Activated T-cell treated with anti-CD3 and anti-CD28 coated beads for 48 hours (primary cell): ENCODE results near the gene HABP2.

Experiments used
- DNase-seq: peaks from one replicate; pipeline ENCODE4 v3.0.0-alpha.2; 2020; ENCODE audit warnings: low read depth

Gene HABP2

GRCh38 chr10:113604572-113604971 is 51.7 kb downstream of the HABP2 start:
- DNase-seq: no peak

DNA sequence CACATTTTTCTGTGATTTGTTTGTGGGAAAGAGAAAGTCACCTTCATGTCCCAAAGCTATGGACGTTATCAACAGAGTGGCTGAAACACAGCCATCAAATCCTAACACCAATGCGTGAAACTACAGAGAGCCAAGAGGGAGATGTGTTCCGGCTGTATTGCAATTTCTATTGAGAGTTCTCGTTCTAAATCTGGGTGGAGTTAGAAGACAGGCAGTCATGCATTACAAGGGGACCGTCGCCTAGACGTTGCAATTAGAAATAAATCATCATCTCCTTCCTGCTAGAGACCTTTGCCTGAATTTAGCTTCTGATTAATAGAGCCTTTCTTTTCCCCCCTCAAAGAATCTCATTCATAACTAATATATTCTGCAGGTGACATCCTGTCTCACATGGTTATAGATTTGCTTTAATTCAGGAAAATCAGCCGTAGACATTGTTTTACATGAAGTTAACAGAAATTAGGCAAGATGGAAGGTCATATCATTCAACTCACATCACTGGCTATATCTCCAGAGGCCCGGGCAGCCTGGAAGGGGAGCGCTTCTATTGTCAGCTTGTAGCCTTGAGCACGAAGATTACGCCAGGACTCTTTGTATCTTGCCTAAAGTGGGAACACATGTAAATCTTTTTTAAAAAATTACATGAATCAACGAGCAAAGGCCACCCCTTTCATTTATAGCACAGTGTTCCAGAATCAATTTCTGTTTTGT is 52.6 kb downstream of the HABP2 start:
- no peak for DNase-seq

- no peak for DNase-seq
These were observed 56.9 kb downstream of the HABP2 start for GRCh38 chr10:113609704-113610108.

GRCh38 chr10:113610631-113611601 is 58.1 kb downstream of the HABP2 start:
- no peak for DNase-seq

DNA sequence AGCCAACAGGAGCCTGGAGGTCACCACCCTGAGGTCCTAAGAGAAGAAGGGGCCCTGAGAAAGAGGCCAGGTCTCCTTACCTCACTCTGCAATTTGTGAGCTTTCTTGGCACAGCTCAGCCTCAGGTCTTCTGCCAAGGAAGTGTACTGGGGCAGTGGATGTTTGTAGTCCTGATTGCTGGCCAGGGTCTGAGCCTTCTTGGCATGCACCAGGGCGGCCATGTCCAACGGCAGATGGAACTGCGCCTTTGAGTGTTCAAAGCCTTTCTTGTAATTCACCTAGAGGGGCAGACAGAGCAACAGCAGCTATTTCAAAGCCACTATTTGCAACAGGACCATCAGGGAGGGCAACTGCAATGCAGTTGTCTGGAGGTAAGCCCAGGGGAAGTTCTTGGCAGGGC is 59.3 kb downstream of the HABP2 start:
- DNase-seq: no peak

DNA sequence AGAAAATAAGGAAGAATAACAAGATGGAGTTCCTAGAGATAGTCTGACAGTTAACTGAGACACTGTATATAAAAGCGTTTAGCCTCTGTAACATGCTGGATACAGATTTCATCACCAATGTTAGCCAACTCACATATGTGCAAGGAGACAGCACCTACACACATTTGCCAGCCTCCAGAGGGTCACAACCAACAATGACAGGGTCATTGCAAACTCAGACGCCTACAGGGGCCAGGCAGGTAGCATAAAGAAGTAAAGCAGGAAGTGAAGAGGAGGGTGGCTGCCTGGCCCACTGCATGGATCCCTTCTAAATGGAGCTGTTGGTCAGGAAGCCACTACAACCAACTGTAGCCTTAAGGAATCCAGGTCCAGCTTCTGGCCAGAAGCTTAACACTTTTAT is 60.6 kb downstream of the HABP2 start:
- DNase-seq: no peak

- no peak for DNase-seq
These were observed 61.3 kb downstream of the HABP2 start for GRCh38 chr10:113613977-113614690.

GRCh38 chr10:113616244-113617074 is 63.6 kb downstream of the HABP2 start:
- DNase-seq: no peak

GRCh38 chr10:113617086-113617485 is 64.2 kb downstream of the HABP2 start:
- no peak for DNase-seq

DNA sequence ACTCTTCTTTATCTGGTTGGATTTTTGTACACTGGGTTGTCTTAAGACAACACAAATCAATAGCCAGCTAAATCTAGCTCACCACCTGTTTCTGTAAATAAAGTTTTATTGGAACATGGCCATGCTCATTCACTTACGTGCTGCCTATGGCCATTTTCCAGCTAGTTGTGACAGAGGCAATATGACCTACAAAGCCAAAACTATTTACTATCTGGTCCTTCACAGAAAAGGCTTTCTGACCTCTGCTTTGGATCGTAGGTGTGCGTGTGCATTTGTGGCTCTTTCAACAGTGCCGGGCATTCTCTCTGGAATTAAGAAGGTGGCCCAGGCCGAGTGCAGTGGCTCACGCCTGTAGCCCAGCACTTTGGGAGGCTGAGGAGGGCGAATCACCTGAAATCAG is 65.5 kb downstream of the HABP2 start:
- DNase-seq: no peak

- no peak for DNase-seq
These were observed 66.5 kb downstream of the HABP2 start for GRCh38 chr10:113619401-113619800.

GRCh38 chr10:113620511-113620910 is 67.7 kb downstream of the HABP2 start:
- DNase-seq: no peak

DNA sequence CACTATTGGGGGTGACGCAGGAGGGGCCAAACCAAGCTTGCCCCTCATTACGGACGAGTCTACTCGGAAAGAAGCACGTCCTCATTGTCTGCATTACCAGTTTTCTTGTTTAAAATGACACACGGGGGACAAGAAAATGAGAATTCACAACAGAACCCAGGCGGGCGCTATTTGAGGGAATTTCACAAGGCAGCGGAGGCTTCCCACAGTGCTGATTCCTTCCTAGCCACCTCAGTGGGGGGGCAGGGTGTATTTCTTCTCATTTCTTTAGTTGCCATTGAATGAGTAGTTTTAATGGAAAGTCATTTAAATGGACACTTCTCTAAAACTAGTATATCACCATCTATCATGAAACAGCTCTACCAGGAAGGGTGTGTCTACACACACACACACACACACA is 68.1 kb downstream of the HABP2 start:
- no peak for DNase-seq

GRCh38 chr10:113621799-113622198 is 68.9 kb downstream of the HABP2 start:
- DNase-seq: no peak

- no peak for DNase-seq
These were observed 70.0 kb downstream of the HABP2 start for GRCh38 chr10:113622831-113623230.

GRCh38 chr10:113625461-113626186 is 72.8 kb downstream of the HABP2 start:
- DNase-seq: no peak

GRCh38 chr10:113626809-113627355 is 74.0 kb downstream of the HABP2 start:
- DNase-seq: no peak

- no peak for DNase-seq
These were observed 75.0 kb downstream of the HABP2 start for GRCh38 chr10:113627836-113628235.

DNA sequence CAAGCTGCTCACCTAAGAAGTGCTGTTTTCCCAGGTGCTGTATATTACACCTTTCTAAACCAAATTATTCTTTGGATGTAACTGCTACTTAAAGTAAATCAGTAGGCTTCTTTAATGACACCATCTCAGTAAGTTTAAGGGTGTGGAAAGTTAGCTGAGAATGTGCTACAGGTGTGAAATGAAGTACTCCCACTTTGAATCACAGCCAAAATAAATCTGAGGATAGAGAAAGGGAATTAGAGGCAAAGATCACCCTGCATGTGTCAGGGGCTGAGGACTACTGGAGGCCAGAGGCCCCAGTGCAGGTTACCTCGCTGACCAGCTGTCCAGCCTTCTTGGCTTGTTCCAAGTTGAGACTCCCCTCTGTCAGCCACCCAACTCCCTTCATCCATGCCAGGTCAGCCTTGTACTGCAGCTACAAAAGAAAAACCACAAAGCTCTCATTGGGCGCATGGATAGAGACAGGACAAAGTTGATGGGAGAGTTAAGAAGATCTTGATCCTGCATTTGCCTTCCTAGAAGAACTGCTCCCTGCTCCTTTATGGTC is 75.8 kb downstream of the HABP2 start:
- no peak for DNase-seq

DNA sequence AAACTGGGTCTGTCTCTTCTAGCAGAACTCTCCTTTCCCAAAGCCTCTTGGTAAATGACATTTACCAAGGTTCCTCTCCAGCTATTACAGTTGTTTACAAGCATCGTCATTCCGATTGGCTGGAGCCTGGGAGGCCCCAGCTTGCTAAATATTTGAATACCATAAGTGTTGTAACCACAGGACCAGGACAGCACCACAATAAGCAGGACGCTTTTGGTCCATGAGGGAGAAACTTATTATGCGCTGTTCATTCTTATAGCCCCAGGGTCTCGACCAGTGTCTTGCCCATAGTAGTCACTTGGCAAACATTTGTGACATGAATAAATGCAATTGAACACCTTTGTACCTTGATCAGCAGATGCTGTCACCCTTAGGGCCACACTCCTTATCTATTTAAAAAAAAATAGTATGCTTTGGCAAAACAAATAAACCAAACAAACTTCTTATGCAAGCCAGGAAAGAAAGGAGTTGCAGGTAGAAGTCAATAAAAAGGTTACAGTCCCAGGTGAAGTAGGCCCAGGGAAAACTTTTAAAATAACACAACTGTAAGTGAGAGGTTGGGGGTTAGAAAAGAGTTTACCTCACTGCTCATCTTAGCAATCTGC is 78.2 kb downstream of the HABP2 start:
- DNase-seq: no peak
